HepG2 (cell line): ENCODE data around the gene CATSPERD. TPM values are rescaled to one million over a fixed set of nuclear protein-coding genes. Genes with fewer than 3 reads are reported as not detected.

Experiments used
- AKAP8 ChIP-seq: sonication (generic); formaldehyde crosslinking; IDR thresholded peaks from 2 replicates; pipeline ENCODE4 v1.5.1; 2020; ENCODE audit warnings: mild to moderate bottlenecking, missing genetic modification reagents
- ARID4A ChIP-seq: sonication (generic); formaldehyde crosslinking; IDR thresholded peaks from 2 replicates; pipeline ENCODE4 v1.5.0; 2020; ENCODE audit warnings: mild to moderate bottlenecking, missing genetic modification reagents, borderline replicate concordance
- CSRNP2 ChIP-seq: sonication (generic); formaldehyde crosslinking; conservative IDR thresholded peaks from 2 replicates; pipeline ENCODE4 v1.8.0; 2022; ENCODE audit warnings: low read depth, missing genetic modification reagents
- HNF1B ChIP-seq: sonication (generic); formaldehyde crosslinking; IDR thresholded peaks from 2 replicates; pipeline ENCODE4 v1.5.1; 2020; ENCODE audit warnings: mild to moderate bottlenecking, moderate library complexity, missing genetic modification reagents
- MBD4 ChIP-seq: IDR thresholded peaks from 2 replicates; pipeline ENCODE4 v1.6.1; 2012; ENCODE audit warnings: low read length, inconsistent platforms, borderline replicate concordance
- NBN ChIP-seq: fragments of 450-650 bp; conservative IDR thresholded peaks from 2 replicates; pipeline ENCODE4 v1.6.1; 2017
- NR2F1 ChIP-seq, 2 experiments: fragments of 450-650 bp in 1 of 2; formaldehyde crosslinking in 1 of 2; IDR thresholded peaks; 2 replicates each; pipeline versions ENCODE4 v1.5.0 to v1.6.1; 2016 to 2020; ENCODE audit warnings: mild to moderate bottlenecking in 1 of 2, missing compliant biosample characterization in 1 of 2, missing genetic modification reagents in 1 of 2, moderate library complexity in 1 of 2
- RFX3 ChIP-seq: IDR thresholded peaks from 2 replicates; pipeline ENCODE4 v1.6.1; 2016; ENCODE audit warnings: missing biosample characterization, missing genetic modification reagents
- RNF2 ChIP-seq: fragments of 450-650 bp; conservative IDR thresholded peaks from 2 replicates; pipeline ENCODE4 v1.6.1; 2016; ENCODE audit warnings: low read depth
- TCF7 ChIP-seq: sonication (generic); IDR thresholded peaks from 2 replicates; pipeline ENCODE4 v1.6.1; 2016; ENCODE audit warnings: antibody characterized with exemption, low read depth
- ZBTB49 ChIP-seq: sonication (generic); formaldehyde crosslinking; IDR thresholded peaks from 2 replicates; pipeline ENCODE4 v1.4.0; 2020; ENCODE audit warnings: missing genetic modification reagents, borderline replicate concordance
- ZMYM4 ChIP-seq: sonication (generic); formaldehyde crosslinking; IDR thresholded peaks from 2 replicates; pipeline ENCODE4 v1.8.1; 2023; ENCODE audit warnings: mild to moderate bottlenecking, missing genetic modification reagents
- ZNF256 ChIP-seq: sonication (generic); formaldehyde crosslinking; conservative IDR thresholded peaks from 2 replicates; pipeline ENCODE4 v1.4.0; 2020; ENCODE audit warnings: missing genetic modification reagents
- ZNF264 ChIP-seq: sonication (generic); formaldehyde crosslinking; IDR thresholded peaks from 2 replicates; pipeline ENCODE4 v1.4.0; 2020; ENCODE audit warnings: missing genetic modification reagents
- ZNF512B ChIP-seq: sonication (generic); formaldehyde crosslinking; IDR thresholded peaks from 2 replicates; pipeline ENCODE4 v1.5.1; 2020; ENCODE audit warnings: missing genetic modification reagents, mild to moderate bottlenecking, borderline replicate concordance
- ZNF598 ChIP-seq: sonication (generic); formaldehyde crosslinking; IDR thresholded peaks from 2 replicates; pipeline ENCODE4 v1.5.1; 2020; ENCODE audit warnings: mild to moderate bottlenecking, missing genetic modification reagents, borderline replicate concordance
- polyA plus RNA-seq, 8 experiments: library from polyadenylated mRNA; depleted of rRNA in 3 of 8; stranded (reverse) in 7 of 8; unstranded in 1 of 8; fragments of >200 nt; fragmentation: Illumina TruSeq in 4 of 8; extraction: Trizol in 4 of 8; gene quantifications; 2 replicates each; pipeline versions ENCODE4 v1.2.1 to v1.2.3, GENCODE V29; 2011 to 2016; ENCODE audit warnings: low read depth in 4 of 8, missing spikeins in 1 of 8, mixed read lengths in 1 of 8; ENCODE audit not compliant: insufficient read depth in 1 of 8
- total RNA-seq, 5 experiments: library from RNA; depleted of rRNA; stranded (reverse); fragments of >200 nt; fragmentation: Illumina TruSeq; extraction: Trizol; gene quantifications; 2 replicates each; pipeline ENCODE4 v1.2.3, GENCODE V29; 2016; ENCODE audit warnings: low read depth in 1 of 5

The CATSPERD gene
- total and polyA plus RNA-seq, 2 of the 13 experiments (the other 11 are each of a cell fraction or from before 2014, with no cell fraction given) = 0.04 TPM; not detected in 1

GRCh38 chr19:5686647-5687359 is 33.6 kb upstream of the CATSPERD start (continued):
- TF ChIP-seq HNF1B (CRISPR knock-in tag) (peak; percentile 24; the same call in 1 of the 2 replicates), ZNF512B (CRISPR knock-in tag) (no peak), TCF7 (no peak), ZBTB49 (CRISPR knock-in tag) (no peak), MBD4 (no peak), ZNF256 (no peak), ARID4A (CRISPR knock-in tag) (peak; percentile 83; the same call in 1 of the 2 replicates), RFX3 (CRISPR knock-in tag) (no peak), ZNF598 (CRISPR knock-in tag) (no peak), RNF2 (no peak), AKAP8 (peak; percentile 60; the same call in 1 of the 2 replicates), CSRNP2 (CRISPR knock-in tag) (no peak), NBN (no peak), ZNF264 (CRISPR knock-in tag) (no peak), NR2F1 (CRISPR knock-in tag; IDR thresholded peaks at IDR 0.05) (peak in 1 of 2 experiments; percentile 77; a peak in 2 of 4 replicates), ZMYM4 (CRISPR knock-in tag) (0 out of 2 replicates have a peak, but pooled peaks have one; percentile 20)
